ENCODE results near the gene NXN. TPM values are rescaled to one million over a fixed set of nuclear protein-coding genes. Genes with fewer than 3 reads are reported as not detected.
A peak's percentile ranks its signal among the peaks of the same experiment; 100 is the strongest.

NXN gene
- total RNA-seq, 2 donors from 2014 or later = 124 to 201 TPM

- WGBS, 2 experiments (ENCODE audit: insufficient coverage in 1 of 2, insufficient read length in 1 of 2) = 92 to 97% methylated on average over 5 to 8 of the region's 8 CpGs
- H3K4me3 ChIP-seq (ENCODE audit: low read length) = no peak overlapping the region
- H3K9me3 ChIP-seq (ENCODE audit: control insufficient read depth, low read length) = no peaks in the 10 kb centered on the region
- peaks cover 28% of the 10 kb centered on the region for H3K36me3 Mint-ChIP-seq (ENCODE audit: low read depth)
- no peak for DNase-seq
- H3K9me3 Mint-ChIP-seq = no peaks in the 10 kb centered on the region
- TF ChIP-seq CTCF (conservative IDR thresholded peaks at IDR 0.05) = no peak
- H3K4me3 Mint-ChIP-seq = no peak overlapping the region
- no peaks in the 10 kb centered on the region for H3K27me3 ChIP-seq (ENCODE audit: control insufficient read depth, insufficient read depth, low read length, poor library complexity, severe bottlenecking)
- peaks cover 68% of the 10 kb centered on the region for H3K4me1 Mint-ChIP-seq
- H3K36me3 ChIP-seq (ENCODE audit: control insufficient read depth, insufficient read depth, low read length) = peaks cover 47% of the 10 kb centered on the region
- H3K9ac ChIP-seq (ENCODE audit: extremely low read depth, low read length, poor library complexity, severe bottlenecking) = no peak overlapping the region
- H3K27ac Mint-ChIP-seq = peak overlapping the region; percentile 92
- H3K27ac ChIP-seq (ENCODE audit: low read depth, low read length) = peak overlapping the region; percentile 3
- peaks cover 34% of the 10 kb centered on the region for H3K4me1 ChIP-seq (ENCODE audit: control insufficient read depth, insufficient read depth, low read length)
- H3K27me3 Mint-ChIP-seq (ENCODE audit: insufficient read depth) = no peaks in the 10 kb centered on the region
Observed at GRCh38 chr17:929586-929985, 50.0 kb downstream of the NXN start.

GRCh38 chr17:927611-928461, 51.7 kb downstream of the NXN start:
- Mint-ChIP-seq H3K27me3 (ENCODE audit: insufficient read depth) (no peaks in the 10 kb centered on the region), H3K9me3 (no peaks in the 10 kb centered on the region), H3K4me3 (peak overlapping the region; percentile 38), H3K27ac (peak overlapping the region; percentile 95), H3K4me1 (peaks cover 63% of the 10 kb centered on the region), H3K36me3 (ENCODE audit: low read depth) (peaks cover 36% of the 10 kb centered on the region)
- Histone ChIP-seq H3K4me3 (ENCODE audit: low read length) (no peak overlapping the region), H3K9ac (ENCODE audit: extremely low read depth, low read length, poor library complexity, severe bottlenecking) (peak overlapping the region; percentile 41), H3K27me3 (ENCODE audit: control insufficient read depth, insufficient read depth, low read length, poor library complexity, severe bottlenecking) (no peaks in the 10 kb centered on the region), H3K4me1 (ENCODE audit: control insufficient read depth, insufficient read depth, low read length) (peaks cover 30% of the 10 kb centered on the region), H3K36me3 (ENCODE audit: control insufficient read depth, insufficient read depth, low read length) (peaks cover 56% of the 10 kb centered on the region), H3K27ac (ENCODE audit: low read depth, low read length) (peak overlapping the region; percentile 81), H3K9me3 (ENCODE audit: control insufficient read depth, low read length) (no peaks in the 10 kb centered on the region)
- DNase-seq = peak; percentile 87
- no peak for TF ChIP-seq CTCF (conservative IDR thresholded peaks at IDR 0.05)
- WGBS, 2 experiments (ENCODE audit: insufficient coverage in 1 of 2, insufficient read length in 1 of 2) = 45 to 52% methylated on average over 14 to 17 of the region's 17 CpGs

GRCh38 chr17:925817-926216, 53.8 kb downstream of the NXN start:
- no peak overlapping the region for H3K4me3 ChIP-seq (ENCODE audit: low read length)
- Mint-ChIP-seq H3K4me1 (peaks cover 63% of the 10 kb centered on the region), H3K4me3 (no peak overlapping the region), H3K9me3 (no peaks in the 10 kb centered on the region), H3K27me3 (ENCODE audit: insufficient read depth) (no peaks in the 10 kb centered on the region), H3K36me3 (ENCODE audit: low read depth) (peaks cover 38% of the 10 kb centered on the region), H3K27ac (peak overlapping the region; percentile 88)
- H3K27me3 ChIP-seq (ENCODE audit: control insufficient read depth, insufficient read depth, low read length, poor library complexity, severe bottlenecking) = no peaks in the 10 kb centered on the region
- H3K36me3 ChIP-seq (ENCODE audit: control insufficient read depth, insufficient read depth, low read length) = peaks cover 58% of the 10 kb centered on the region
- H3K4me1 ChIP-seq (ENCODE audit: control insufficient read depth, insufficient read depth, low read length) = peaks cover 28% of the 10 kb centered on the region
- H3K9me3 ChIP-seq (ENCODE audit: control insufficient read depth, low read length) = no peaks in the 10 kb centered on the region
- no peak overlapping the region for H3K27ac ChIP-seq (ENCODE audit: low read depth, low read length)
- DNase-seq = no peak
- H3K9ac ChIP-seq (ENCODE audit: extremely low read depth, low read length, poor library complexity, severe bottlenecking) = no peak overlapping the region
- WGBS, 2 experiments (ENCODE audit: insufficient coverage in 1 of 2, insufficient read length in 1 of 2) = 83 to 85% methylated on average over 6 of the region's 6 CpGs
- no peak for TF ChIP-seq CTCF (conservative IDR thresholded peaks at IDR 0.05)
